Limb (tissue), 2 donors: ENCODE measurements around the gene KCNIP1.

ENCODE experiments used
- DNase-seq, 2 donors: peaks; one replicate each; pipeline ENCODE4 v3.0.0-alpha.2; 2016; ENCODE audit errors: extremely low spot score in 2 of 2

KCNIP1 gene

GRCh38 chr5:170482511-170482910 lies 21.3 kb upstream of the KCNIP1 start:
- peak in 1 of 2 donors; percentile 1 for DNase-seq

- peak in 1 of 2 donors; percentile 8 for DNase-seq
These were observed 19.9 kb upstream of the KCNIP1 start for GRCh38 chr5:170483701-170484458.

GRCh38 chr5:170484459-170484831 lies 19.4 kb upstream of the KCNIP1 start:
- DNase-seq, result no peak

GRCh38 chr5:170484847-170485615 lies 18.8 kb upstream of the KCNIP1 start:
- no peak for DNase-seq

GRCh38 chr5:170485616-170485911 lies 18.3 kb upstream of the KCNIP1 start:
- no peak for DNase-seq

GRCh38 chr5:170486371-170486770 lies 17.4 kb upstream of the KCNIP1 start:
- DNase-seq, result no peak

- no peak for DNase-seq
These were observed 15.2 kb upstream of the KCNIP1 start for GRCh38 chr5:170488570-170488969.

- DNase-seq, result no peak
These were observed 14.6 kb upstream of the KCNIP1 start for GRCh38 chr5:170489199-170489598.

- no peak for DNase-seq
These were observed 13.4 kb upstream of the KCNIP1 start for GRCh38 chr5:170490381-170490780.

- DNase-seq, result peak in 1 of 2 donors; percentile 89
These were observed 12.3 kb upstream of the KCNIP1 start for GRCh38 chr5:170491479-170491878.

GRCh38 chr5:170493028-170493820 lies 10.6 kb upstream of the KCNIP1 start:
- no peak for DNase-seq

GRCh38 chr5:170494041-170494440 lies 9.8 kb upstream of the KCNIP1 start:
- no peak for DNase-seq

GRCh38 chr5:170495825-170496661 lies 7.8 kb upstream of the KCNIP1 start:
- no peak for DNase-seq

- no peak for DNase-seq
These were observed 7.2 kb upstream of the KCNIP1 start for GRCh38 chr5:170496662-170497028.

- peak in 1 of 2 donors; percentile 55 for DNase-seq
These were observed 6.3 kb upstream of the KCNIP1 start for GRCh38 chr5:170497311-170498038.

- DNase-seq, result no peak
These were observed 4.9 kb upstream of the KCNIP1 start for GRCh38 chr5:170498811-170499351.

- no peak for DNase-seq
These were observed 4.2 kb upstream of the KCNIP1 start for GRCh38 chr5:170499621-170500020.

GRCh38 chr5:170501361-170501760 lies 2.5 kb upstream of the KCNIP1 start:
- DNase-seq, result no peak

- no peak for DNase-seq
These were observed 1.9 kb upstream of the KCNIP1 start for GRCh38 chr5:170501931-170502330.

GRCh38 chr5:170504616-170505266 lies 921 bp downstream of the KCNIP1 start:
- DNase-seq, result no peak
